Activated CD4-positive, CD25-positive, alpha-beta regulatory T cell treated with anti-CD3 and anti-CD28 coated beads, Interleukin-2, amount 50 U/mL, for 16 hours (primary cell): ENCODE data around the gene NOL4L.

Experiments used
- DNase-seq: peaks from one replicate; pipeline ENCODE4 v3.0.0-alpha.2; 2020; ENCODE audit warnings: low read depth, low spot score

NOL4L gene

GRCh38 chr20:32585011-32585585 lies at the start of gene NOL4L:
Gene NOL4L, minus strand, starts transcription at chr20:32585333. Its CDS starts 443 bp downstream, at chr20:32584890.
- DNase-seq = no peak

- no peak for DNase-seq
Observed at GRCh38 chr20:32634041-32634805, 49.1 kb upstream of the NOL4L start.

- DNase-seq = no peak
Observed at GRCh38 chr20:32632461-32633354, 47.6 kb upstream of the NOL4L start.

GRCh38 chr20:32631933-32632460 lies 46.9 kb upstream of the NOL4L start:
- no peak for DNase-seq

GRCh38 chr20:32629813-32630212 lies 44.7 kb upstream of the NOL4L start:
- DNase-seq = no peak

GRCh38 chr20:32628960-32629530 lies 43.9 kb upstream of the NOL4L start:
- DNase-seq = no peak

GRCh38 chr20:32626859-32627636 lies 41.9 kb upstream of the NOL4L start:
- no peak for DNase-seq

GRCh38 chr20:32626407-32626806 lies 41.3 kb upstream of the NOL4L start:
- DNase-seq = no peak

GRCh38 chr20:32625996-32626395 lies 40.9 kb upstream of the NOL4L start:
- no peak for DNase-seq

- no peak for DNase-seq
Observed at GRCh38 chr20:32624687-32625345, 39.7 kb upstream of the NOL4L start.

GRCh38 chr20:32623667-32624157 lies 38.6 kb upstream of the NOL4L start:
- no peak for DNase-seq

- no peak for DNase-seq
Observed at GRCh38 chr20:32622585-32623468, 37.7 kb upstream of the NOL4L start.

GRCh38 chr20:32621891-32622584 lies 36.9 kb upstream of the NOL4L start:
- no peak for DNase-seq

GRCh38 chr20:32621071-32621890 lies 36.1 kb upstream of the NOL4L start:
- DNase-seq = no peak

- no peak for DNase-seq
Observed at GRCh38 chr20:32619586-32619985, 34.5 kb upstream of the NOL4L start.

GRCh38 chr20:32614772-32615171 lies 29.6 kb upstream of the NOL4L start:
- no peak for DNase-seq

GRCh38 chr20:32614303-32614702 lies 29.2 kb upstream of the NOL4L start:
- no peak for DNase-seq
